Bronchial epithelial cell (primary cell): Measurements from ENCODE around the gene EVA1A. TPM values are rescaled to one million over a fixed set of nuclear protein-coding genes. Genes with fewer than 3 reads are reported as not detected.

ENCODE experiments used
- DNase-seq: peaks from one replicate; pipeline ENCODE4 v3.0.0-alpha.2; 2010; ENCODE audit warnings: low read depth
- FAIRE-seq: peaks from 2 replicates; lab custom pipeline; 2011; peaks lifted over from hg19 to GRCh38; lab: Jason Lieb, UNC
- H3K27me3 ChIP-seq: 2 replicates; pipeline ENCODE4 v1.5.1; 2011; ENCODE audit warnings: low read length; ENCODE audit not compliant: control insufficient read depth, insufficient read depth
- H3K36me3 ChIP-seq: 2 replicates; pipeline ENCODE4 v1.5.1; 2011; ENCODE audit warnings: low read length; ENCODE audit not compliant: control insufficient read depth, insufficient read depth
- H3K4me3 ChIP-seq: 2 replicates; pipeline ENCODE4 v1.5.1; 2011; ENCODE audit warnings: mild to moderate bottlenecking, low read depth, low read length, control low read depth
- CTCF ChIP-seq: IDR thresholded peaks from 2 replicates; pipeline ENCODE4 v1.5.1; 2011; ENCODE audit warnings: mild to moderate bottlenecking, moderate library complexity, low read length, control low read depth, inconsistent platforms; ENCODE audit not compliant: insufficient read depth, severe bottlenecking
- total RNA-seq: library from RNA; depleted of rRNA; stranded (reverse); fragments of >200 nt; gene quantifications from 2 replicates; pipeline ENCODE4 v1.2.1, GENCODE V29; 2014

Gene EVA1A
- total RNA-seq, 1 donor from 2014 or later = 5.8 TPM

GRCh38 chr2:75564026-75564688, 3.4 kb upstream of the EVA1A start:
- H3K4me3 ChIP-seq = no peak overlapping the region
- H3K27me3 ChIP-seq = no peaks in the 10 kb centered on the region
- DNase-seq (no peak), FAIRE-seq (peak; percentile 47)
- TF ChIP-seq CTCF = no peak
- H3K36me3 ChIP-seq = no peaks in the 10 kb centered on the region

GRCh38 chr2:75563591-75563990, 2.9 kb upstream of the EVA1A start:
- no peak overlapping the region for H3K4me3 ChIP-seq
- DNase-seq = no peak
- no peaks in the 10 kb centered on the region for H3K27me3 ChIP-seq
- H3K36me3 ChIP-seq = no peaks in the 10 kb centered on the region
- FAIRE-seq = no peak
- TF ChIP-seq CTCF = no peak

- H3K4me3 ChIP-seq = no peak overlapping the region
- DNase-seq (no peak), FAIRE-seq (no peak)
- H3K36me3 ChIP-seq = no peaks in the 10 kb centered on the region
- TF ChIP-seq CTCF = no peak
- no peaks in the 10 kb centered on the region for H3K27me3 ChIP-seq
These were observed 1.8 kb upstream of the EVA1A start for GRCh38 chr2:75562513-75562864.

GRCh38 chr2:75561566-75562512, 1.1 kb upstream of the EVA1A start:
- no peaks in the 10 kb centered on the region for H3K27me3 ChIP-seq

GRCh38 chr2:75560022-75560767, 544 bp downstream of the EVA1A start:
- H3K27me3 ChIP-seq = no peaks in the 10 kb centered on the region

More at GRCh38 chr2:75561566-75562512, 1.1 kb upstream of the EVA1A start:
- Histone ChIP-seq H3K4me3 (no peak overlapping the region), H3K36me3 (no peaks in the 10 kb centered on the region)
- no peak for TF ChIP-seq CTCF
- FAIRE-seq = no peak
- DNase-seq = peak; percentile 62

More at GRCh38 chr2:75560022-75560767, 544 bp downstream of the EVA1A start:
- DNase-seq (peak; percentile 30), FAIRE-seq (no peak)
- TF ChIP-seq CTCF = peak; percentile 22
- no peaks in the 10 kb centered on the region for H3K36me3 ChIP-seq
- H3K4me3 ChIP-seq = peak overlapping the region; percentile 56
